Neutrophil (primary cell): Measurements from ENCODE around the gene ARHGAP21.

Experiments
- H3K27ac ChIP-seq: fragments of 200-600 bp; sonication (generic); 2 replicates; pipeline ENCODE4 v1.5.1; 2016; ENCODE audit warnings: mild to moderate bottlenecking, moderate library complexity
- H3K27me3 ChIP-seq: fragments of 200-600 bp; sonication (generic); 2 replicates; pipeline ENCODE4 v1.6.0; 2016; ENCODE audit warnings: mild to moderate bottlenecking
- H3K36me3 ChIP-seq: fragments of 200-600 bp; sonication (generic); 2 replicates; pipeline ENCODE4 v1.5.1; 2017
- H3K4me1 ChIP-seq, 2 experiments: fragments of 200-600 bp in 1 of 2; sonication (generic) in 1 of 2; 1 replicate in 1 of 2; 2 replicates in 1 of 2; pipeline versions ENCODE4 v1.5.1 to v1.6.1; 2013 to 2016; ENCODE audit warnings: low read depth in 1 of 2, low read length in 1 of 2, mild to moderate bottlenecking in 1 of 2, moderate library complexity in 1 of 2; ENCODE audit not compliant: control insufficient read depth in 1 of 2, insufficient read depth in 1 of 2
- H3K4me3 ChIP-seq, 2 experiments: fragments of 200-600 bp in 1 of 2; sonication (generic) in 1 of 2; 1 replicate in 1 of 2; 2 replicates in 1 of 2; pipeline ENCODE4 v1.5.1; 2013 to 2016; ENCODE audit warnings: low read depth in 1 of 2, low read length in 1 of 2, mild to moderate bottlenecking in 1 of 2, moderate library complexity in 1 of 2
- H3K9me3 ChIP-seq: fragments of 200-600 bp; sonication (generic); 2 replicates; pipeline ENCODE4 v1.5.1; 2016
- CTCF ChIP-seq: fragments of 200-600 bp; sonication (generic); IDR thresholded peaks from 2 replicates; pipeline ENCODE4 v1.5.1; 2016; ENCODE audit warnings: antibody characterized with exemption

Gene ARHGAP21

GRCh38 chr10:24575481-24576002, 148.1 kb downstream of the ARHGAP21 start:
- Histone ChIP-seq H3K4me1 (no peaks in the 10 kb centered on the region), H3K4me3 (no peak overlapping the region), H3K9me3 (no peaks in the 10 kb centered on the region), H3K27me3 (no peaks in the 10 kb centered on the region), H3K27ac (no peak overlapping the region), H3K36me3 (no peaks in the 10 kb centered on the region)
- TF ChIP-seq CTCF, result no peak

GRCh38 chr10:24574578-24575155, 149.0 kb downstream of the ARHGAP21 start:
- no peaks in the 10 kb centered on the region for H3K27me3 ChIP-seq
- H3K36me3 ChIP-seq, result no peaks in the 10 kb centered on the region
- TF ChIP-seq CTCF, result no peak
- H3K4me3 ChIP-seq, result no peak overlapping the region
- no peaks in the 10 kb centered on the region for H3K4me1 ChIP-seq
- H3K27ac ChIP-seq, result no peak overlapping the region
- H3K9me3 ChIP-seq, result no peaks in the 10 kb centered on the region

- no peak overlapping the region for H3K27ac ChIP-seq
- H3K4me1 ChIP-seq, result no peaks in the 10 kb centered on the region
- no peaks in the 10 kb centered on the region for H3K27me3 ChIP-seq
- no peak for TF ChIP-seq CTCF
- H3K4me3 ChIP-seq, result no peak overlapping the region
- no peaks in the 10 kb centered on the region for H3K9me3 ChIP-seq
- H3K36me3 ChIP-seq, result no peaks in the 10 kb centered on the region
Measured at GRCh38 chr10:24574161-24574560, 149.5 kb downstream of the ARHGAP21 start.

- Histone ChIP-seq H3K9me3 (no peaks in the 10 kb centered on the region), H3K4me3 (no peak overlapping the region), H3K27me3 (no peaks in the 10 kb centered on the region), H3K36me3 (no peaks in the 10 kb centered on the region), H3K4me1 (no peaks in the 10 kb centered on the region), H3K27ac (no peak overlapping the region)
- no peak for TF ChIP-seq CTCF
Measured at GRCh38 chr10:24571870-24572450, 151.7 kb downstream of the ARHGAP21 start.

- no peak for TF ChIP-seq CTCF
- H3K4me3 ChIP-seq, result no peak overlapping the region
- H3K27ac ChIP-seq, result no peak overlapping the region
- H3K36me3 ChIP-seq, result no peaks in the 10 kb centered on the region
- no peaks in the 10 kb centered on the region for H3K9me3 ChIP-seq
- H3K27me3 ChIP-seq, result no peaks in the 10 kb centered on the region
- H3K4me1 ChIP-seq, result no peaks in the 10 kb centered on the region
Measured at GRCh38 chr10:24570658-24571426, 152.8 kb downstream of the ARHGAP21 start.
